Lung (tissue), 12 donors: ENCODE results near the gene HOXA5. TPM values are rescaled to one million over a fixed set of nuclear protein-coding genes. Genes with fewer than 3 reads are reported as not detected.
A peak's percentile ranks its signal among the peaks of the same experiment; 100 is the strongest.

Experiments used
- ATAC-seq: fragments of 200-7000 bp; cut with Tn5 transposase; one replicate; pipeline ENCODE4 v1.9.1; 2020; ENCODE audit warnings: moderate number of reproducible peaks; ENCODE audit not compliant: insufficient read depth, low FRiP score
- DNase-seq, 3 donors: peaks; one replicate each; pipeline ENCODE4 v3.0.0-alpha.2; 2013 to 2017
- H3K27ac ChIP-seq, 2 donors: one replicate each; pipeline ENCODE4 v1.5.1; 2013; ENCODE audit warnings: mild to moderate bottlenecking in 2 of 2, moderate library complexity in 2 of 2, control low read depth in 1 of 2, inconsistent platforms in 1 of 2, low read depth in 1 of 2, low read length in 1 of 2
- H3K27me3 ChIP-seq, 3 donors: one replicate each; pipeline ENCODE4 v1.5.1; 2013; ENCODE audit warnings: low read length in 2 of 3; ENCODE audit not compliant: control insufficient read depth in 3 of 3, insufficient read depth in 3 of 3
- H3K36me3 ChIP-seq, 4 donors: one replicate each; pipeline ENCODE4 v1.5.1; 2013; ENCODE audit warnings: low read length in 4 of 4, mild to moderate bottlenecking in 1 of 4, moderate library complexity in 1 of 4; ENCODE audit not compliant: control insufficient read depth in 4 of 4, insufficient read depth in 4 of 4
- H3K4me1 ChIP-seq, 5 donors: one replicate each; pipeline ENCODE4 v1.5.1; 2013; ENCODE audit warnings: low read length in 5 of 5, mild to moderate bottlenecking in 2 of 5, moderate library complexity in 1 of 5; ENCODE audit not compliant: control insufficient read depth in 5 of 5, insufficient read depth in 5 of 5
- H3K4me3 ChIP-seq: one replicate; pipeline ENCODE4 v1.5.1; 2013; ENCODE audit warnings: mild to moderate bottlenecking, control low read depth, moderate library complexity
- H3K9ac ChIP-seq, 2 donors: one replicate each; pipeline ENCODE4 v1.5.1; 2013; ENCODE audit warnings: low read length in 2 of 2, control low read depth in 1 of 2; ENCODE audit not compliant: insufficient read depth in 1 of 2
- H3K9me3 ChIP-seq, 4 donors: one replicate each; pipeline ENCODE4 v1.5.1; 2013; ENCODE audit warnings: low read length in 3 of 4, mild to moderate bottlenecking in 1 of 4, moderate library complexity in 1 of 4; ENCODE audit not compliant: control insufficient read depth in 4 of 4, insufficient read depth in 3 of 4
- CTCF ChIP-seq: IDR thresholded peaks from 2 replicates; pipeline ENCODE4 v1.5.1; 2012; ENCODE audit warnings: mild to moderate bottlenecking; ENCODE audit errors: control extremely low read depth, extremely low read depth
- WGBS, 2 donors: extraction: QIAGEN DNeasy Blood & Tissue Kit; methylation state at CpG; one replicate each; pipeline ENCODE4 v1.1.7; 2013; 5-methylcytosine and 5-hydroxymethylcytosine counted together
- polyA plus RNA-seq, 2 donors: library from polyadenylated mRNA; stranded (reverse); fragments of 200-250 nt; gene quantifications; one replicate each; pipeline ENCODE4 v1.2.1, GENCODE V29; 2013
- total RNA-seq, 2 donors: library from RNA; depleted of rRNA in 1 of 2; stranded (reverse); fragments of >200 nt in 1 of 2; gene quantifications; one replicate each; pipeline ENCODE4 v1.2.1, GENCODE V29; 2014 to 2021
- donor health status: control.
- donor health status: control.
- donor health status: Bipolar disorder and iron deficiency.
- donor health status: healthy.
- donor health status: DM: yes; HTN: yes; CAD: no.

Gene HOXA5
- total and polyA plus RNA-seq, 4 donors, result 9.2 to 61.9 (median 15.2) TPM

- Histone ChIP-seq H3K4me1 (peaks cover 0 to 65% (median 0%) of the 10 kb centered on the region in 5 donors), H3K4me3 (no peak overlapping the region), H3K27me3 (peaks cover 0 to 53% (median 11%) of the 10 kb centered on the region in 3 donors), H3K9me3 (no peaks in the 10 kb centered on the region), H3K27ac (peak overlapping the region in 1 of 2 donors; percentile 87), H3K9ac (peak overlapping the region; percentile 82 to 98), H3K36me3 (peaks cover 0 to 38% (median 14%) of the 10 kb centered on the region in 4 donors)
- peak; percentile 41 to 77 (median 62) for DNase-seq
- 58 to 85% methylated on average over 1 of the region's 1 CpG for WGBS, 2 donors
- no peak for ATAC-seq
- TF ChIP-seq CTCF, result no peak
Observed at GRCh38 chr7:27138472-27138871, 5.0 kb downstream of the HOXA5 start.

GRCh38 chr7:27137640-27138315 lies 5.7 kb downstream of the HOXA5 start:
- WGBS, 2 donors, result 40 to 82% methylated on average over 2 of the region's 2 CpGs
- Histone ChIP-seq H3K9me3 (no peaks in the 10 kb centered on the region), H3K27me3 (peaks cover 0 to 58% (median 14%) of the 10 kb centered on the region in 3 donors), H3K9ac (peak overlapping the region; percentile 82 to 98), H3K4me1 (peaks cover 0 to 72% (median 7%) of the 10 kb centered on the region in 5 donors), H3K4me3 (no peak overlapping the region), H3K36me3 (peaks cover 0 to 31% (median 15%) of the 10 kb centered on the region in 4 donors), H3K27ac (no peak overlapping the region)
- DNase-seq (peak in 1 of 3 donors; percentile 63), ATAC-seq (no peak)
- TF ChIP-seq CTCF, result no peak

GRCh38 chr7:27134392-27134791 lies 9.1 kb downstream of the HOXA5 start:
- peaks cover 0 to 52% (median 16%) of the 10 kb centered on the region in 3 donors for H3K27me3 ChIP-seq
- peaks cover 0 to 23% (median under 1%) of the 10 kb centered on the region in 4 donors for H3K36me3 ChIP-seq
- ATAC-seq, result no peak
- H3K9ac ChIP-seq, result peak overlapping the region in 1 of 2 donors; percentile 98
- DNase-seq, result peak in 2 of 3 donors; percentile 63 to 96
- 8 to 17% methylated on average over 2 of the region's 2 CpGs for WGBS, 2 donors
- H3K27ac ChIP-seq, result no peak overlapping the region
- H3K4me3 ChIP-seq, result no peak overlapping the region
- H3K4me1 ChIP-seq, result peaks cover 4 to 84% (median 7%) of the 10 kb centered on the region in 5 donors
- no peaks in the 10 kb centered on the region for H3K9me3 ChIP-seq
- no peak for TF ChIP-seq CTCF
